H54 (cell line): ENCODE results near the gene AKTIP.
A peak's percentile ranks its signal among the peaks of the same experiment; 100 is the strongest.

Experiments used
- DNase-seq: peaks from one replicate; pipeline ENCODE4 v3.0.0; 2011; ENCODE audit warnings: low spot score, mixed read lengths; ENCODE audit not compliant: insufficient read length
- FAIRE-seq: peaks from 3 replicates; lab custom pipeline; 2011; peaks lifted over from hg19 to GRCh38; lab: Jason Lieb, UNC
- POLR2A ChIP-seq: IDR thresholded peaks from 2 replicates; pipeline ENCODE4 v1.6.1; 2011; ENCODE audit warnings: low read depth, mild to moderate bottlenecking, low read length

Gene AKTIP

DNA sequence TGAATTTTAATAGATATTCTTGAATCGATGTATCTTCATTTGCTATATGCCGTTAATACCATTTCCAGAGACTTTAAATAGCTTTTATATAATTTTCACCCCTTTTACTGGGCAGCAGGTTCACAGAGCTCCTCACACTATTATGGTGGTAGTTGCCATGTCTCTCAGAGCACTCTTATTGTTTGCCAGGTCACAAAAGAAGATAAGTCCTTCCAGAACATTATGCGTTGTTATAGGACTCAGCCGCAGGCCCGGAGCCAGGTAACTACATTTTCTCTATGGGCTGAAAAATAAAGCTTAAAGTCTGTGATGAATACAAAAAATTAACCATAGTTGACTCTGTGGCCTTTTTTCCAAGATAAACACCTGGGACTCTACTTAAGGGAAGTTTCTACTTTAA, 24.0 kb downstream of the AKTIP start:
- no peak for DNase-seq
- TF ChIP-seq POLR2A: no peak
- FAIRE-seq: no peak

DNA sequence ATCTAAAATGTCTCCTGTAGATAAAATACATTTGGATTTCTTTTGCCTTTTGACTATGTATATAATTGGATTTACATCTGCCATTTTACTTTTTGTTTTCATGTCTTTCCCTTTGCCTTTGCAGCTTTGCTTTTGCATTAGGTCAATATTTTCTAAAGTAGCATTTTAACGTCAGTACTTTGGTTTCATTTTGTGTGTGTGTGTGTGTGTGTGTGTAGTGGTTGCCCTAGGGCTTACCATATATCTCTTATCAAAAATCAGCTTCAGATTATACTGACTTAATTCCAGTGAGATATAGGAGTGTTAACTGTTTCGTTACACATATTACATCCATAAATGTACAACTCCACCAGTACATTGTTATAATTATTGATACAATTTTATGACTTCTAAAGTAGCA, 26.1 kb downstream of the AKTIP start:
- FAIRE-seq: no peak
- DNase-seq: no peak
- TF ChIP-seq POLR2A: no peak

DNA sequence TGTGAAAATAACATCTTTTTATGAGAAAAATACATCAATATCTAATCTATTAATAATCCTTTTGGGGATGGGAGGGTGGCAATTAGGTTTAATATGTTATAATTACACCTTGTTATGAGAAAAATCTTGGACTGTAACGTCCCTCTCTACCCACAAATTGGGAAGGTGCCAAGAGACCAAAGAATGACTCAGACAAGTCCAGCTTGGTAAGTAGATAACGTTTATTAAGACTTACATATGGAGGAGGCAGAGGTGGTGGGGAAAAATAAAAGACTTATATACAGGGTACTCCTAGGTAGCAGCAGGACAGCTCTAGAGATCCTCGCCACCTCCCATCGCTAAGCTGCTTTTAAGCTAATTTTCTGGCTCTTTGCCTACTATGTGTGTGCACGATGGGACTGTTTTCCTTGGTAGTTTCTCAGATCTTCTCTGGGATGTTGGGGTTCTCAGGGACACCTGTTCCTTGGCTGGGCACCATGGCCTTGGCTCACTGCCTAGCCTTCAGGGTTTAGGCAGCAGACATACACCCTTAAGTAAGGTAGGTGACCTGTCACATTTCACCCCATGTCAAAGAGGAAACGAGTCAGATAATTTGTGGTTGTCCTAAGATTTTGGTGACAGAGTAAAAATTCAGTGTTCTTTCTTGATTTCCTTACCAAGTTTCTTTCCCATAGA, 37.3 kb downstream of the AKTIP start:
- DNase-seq (no peak), FAIRE-seq (peak; percentile 78)
- TF ChIP-seq POLR2A: no peak

DNA sequence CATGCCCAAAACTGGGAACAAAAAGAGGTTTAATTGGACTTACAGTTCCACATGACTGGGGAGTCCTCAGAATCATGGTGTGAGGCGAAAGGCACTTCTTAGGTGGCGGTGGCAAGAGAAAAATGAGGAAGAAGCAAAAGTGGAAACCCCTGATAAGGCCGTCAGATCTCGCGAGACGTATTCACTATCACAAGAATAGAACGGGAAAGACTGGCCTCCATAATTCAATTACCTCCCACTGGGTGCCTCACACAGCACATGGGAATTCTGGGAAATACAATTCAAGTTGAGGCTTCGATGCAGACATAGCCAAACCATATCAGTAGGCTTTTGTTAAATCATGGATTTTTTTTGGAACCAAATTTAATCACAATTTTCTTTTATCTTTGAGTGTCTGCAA, 44.4 kb downstream of the AKTIP start:
- no peak for TF ChIP-seq POLR2A
- FAIRE-seq (no peak), DNase-seq (no peak)

DNA sequence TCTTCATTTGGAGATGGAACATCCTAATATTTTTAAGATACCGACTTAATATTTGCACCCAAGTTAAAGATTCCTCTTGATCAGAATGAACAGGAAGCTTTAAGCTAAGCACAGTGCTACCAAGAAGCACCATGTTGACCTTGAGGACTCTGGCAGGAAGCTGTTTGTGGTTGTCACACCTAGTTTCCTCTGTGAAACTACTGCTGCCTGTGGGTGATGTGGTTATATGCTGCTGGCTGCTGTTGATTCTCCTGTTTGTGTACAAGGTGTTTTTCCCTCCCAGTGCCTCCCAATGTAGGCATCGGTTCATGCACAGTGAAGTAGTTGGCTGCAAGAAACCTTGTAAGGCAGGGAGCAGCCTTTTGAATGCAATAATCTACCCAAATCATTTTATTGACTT, 45.3 kb downstream of the AKTIP start:
- no peak for TF ChIP-seq POLR2A
- FAIRE-seq (no peak), DNase-seq (no peak)

DNA sequence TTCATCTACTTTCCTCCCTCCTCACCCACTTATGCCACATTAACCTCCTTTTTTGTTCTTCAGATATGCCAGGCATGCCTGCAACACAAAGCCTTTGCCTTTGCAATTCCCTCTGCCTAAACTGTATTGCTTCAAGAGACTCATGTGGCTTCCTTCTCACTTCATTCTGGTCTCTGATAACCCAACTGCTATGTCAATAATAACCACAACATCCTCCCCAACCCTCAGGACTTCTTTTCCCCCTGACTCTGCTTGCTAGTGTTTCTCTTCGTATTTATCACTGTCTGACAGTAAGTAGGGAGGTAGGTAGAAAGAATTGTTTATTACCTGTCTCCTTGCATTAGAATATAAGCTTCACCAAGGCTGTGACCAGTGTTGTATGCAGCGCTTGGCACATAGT, 46.4 kb downstream of the AKTIP start:
- FAIRE-seq (no peak), DNase-seq (no peak)
- no peak for TF ChIP-seq POLR2A

DNA sequence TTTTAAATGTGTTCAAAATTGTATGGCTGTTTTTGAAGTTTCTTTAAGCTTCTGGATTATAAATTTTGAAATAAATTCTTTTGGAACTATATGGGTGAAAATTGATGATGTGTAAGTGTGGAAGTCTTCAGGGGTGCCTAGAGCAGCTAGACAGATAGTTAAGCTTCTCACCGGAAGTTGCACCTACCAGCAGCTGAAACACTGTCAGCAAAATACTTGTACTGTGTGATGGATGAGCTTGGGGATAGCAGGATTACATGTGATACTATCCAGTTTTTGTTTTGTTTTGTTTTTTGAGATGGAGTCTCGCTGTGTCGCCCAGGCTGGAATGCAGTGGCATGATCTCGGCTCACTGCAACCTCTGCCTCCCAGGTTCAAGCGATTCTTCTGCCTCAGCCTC, 49.1 kb downstream of the AKTIP start:
- FAIRE-seq (no peak), DNase-seq (no peak)
- TF ChIP-seq POLR2A: no peak

DNA sequence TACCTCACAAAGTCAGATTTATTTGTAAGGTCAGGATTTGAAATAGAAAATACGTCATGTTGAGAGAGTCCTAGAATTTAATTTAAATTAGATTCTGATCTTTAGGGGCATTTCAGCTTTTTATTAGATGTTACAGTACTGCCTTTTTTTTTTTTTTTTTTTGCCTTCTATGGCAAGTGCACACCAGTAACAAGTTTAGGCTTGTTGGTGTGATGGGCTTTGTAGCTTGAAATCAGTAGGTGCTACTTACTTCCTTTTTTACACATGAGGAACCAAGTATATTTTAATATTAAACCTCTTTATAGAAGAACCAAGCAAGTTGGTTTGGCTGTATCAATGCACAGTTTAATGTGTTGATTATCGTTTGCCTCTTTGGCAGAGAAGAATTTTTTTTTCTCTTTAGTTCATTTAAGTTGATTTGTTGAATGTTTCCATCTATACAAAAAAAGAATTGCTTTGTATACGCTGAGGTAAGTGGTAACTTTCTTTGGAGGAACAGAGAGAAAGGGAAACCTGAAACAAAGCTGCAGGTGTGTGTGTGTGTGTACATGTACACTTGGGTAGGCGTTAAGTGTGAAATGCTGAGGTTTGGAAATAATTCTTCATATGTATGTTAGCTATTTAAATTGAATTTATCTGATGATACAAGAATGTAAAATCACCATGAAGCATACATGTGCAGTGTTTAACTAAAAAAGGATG, 53.0 kb downstream of the AKTIP start:
- no peak for DNase-seq
- no peak for FAIRE-seq
- TF ChIP-seq POLR2A: no peak

DNA sequence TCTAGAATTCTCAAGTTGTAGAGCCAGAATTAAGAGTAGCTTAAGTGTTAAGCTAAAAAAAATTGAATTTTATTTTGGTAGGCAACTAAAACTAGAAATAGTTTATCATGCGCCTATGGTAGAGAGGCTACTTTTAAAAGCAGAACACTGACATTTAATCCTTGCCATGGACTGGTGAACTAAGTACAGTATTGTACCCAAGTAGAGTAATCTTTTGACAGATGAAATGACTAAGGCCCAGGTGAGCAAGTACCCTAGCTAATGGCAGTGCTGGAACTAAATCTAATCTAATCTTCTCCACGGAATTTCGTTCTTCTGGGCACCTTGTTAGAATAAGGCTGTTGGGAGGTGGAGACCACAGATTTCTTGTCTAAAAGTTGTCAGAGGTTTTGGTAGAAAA, 56.9 kb downstream of the AKTIP start:
- DNase-seq (no peak), FAIRE-seq (no peak)

DNA sequence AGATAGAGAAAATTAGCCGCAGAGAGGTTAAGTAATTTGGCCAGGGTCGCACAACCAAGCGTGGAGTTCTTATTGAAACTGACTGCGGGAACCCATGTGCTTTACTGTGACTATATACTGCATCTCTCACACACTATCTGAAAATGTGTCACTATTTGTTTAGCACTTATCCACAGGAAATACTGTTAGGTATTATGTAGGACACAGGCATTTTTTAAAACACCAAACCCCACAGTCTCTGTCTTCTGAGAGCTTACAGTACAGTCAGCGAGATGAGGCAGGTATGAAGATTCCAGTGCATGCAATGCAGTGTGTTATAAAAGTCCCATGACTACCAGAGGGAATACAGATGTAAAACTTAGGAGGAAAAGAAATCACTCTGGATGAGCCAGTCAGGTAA, 57.5 kb downstream of the AKTIP start:
- DNase-seq: no peak
- TF ChIP-seq POLR2A: no peak
- FAIRE-seq: no peak

More for the DNA sequence above, 56.9 kb downstream of the AKTIP start:
- no peak for TF ChIP-seq POLR2A
